ENCODE data around the gene FUT7. TPM values are rescaled to one million over a fixed set of nuclear protein-coding genes. Genes with fewer than 3 reads are reported as not detected.

Gene FUT7
- total RNA-seq, 1 experiment from 2014 or later = not detected

DNA sequence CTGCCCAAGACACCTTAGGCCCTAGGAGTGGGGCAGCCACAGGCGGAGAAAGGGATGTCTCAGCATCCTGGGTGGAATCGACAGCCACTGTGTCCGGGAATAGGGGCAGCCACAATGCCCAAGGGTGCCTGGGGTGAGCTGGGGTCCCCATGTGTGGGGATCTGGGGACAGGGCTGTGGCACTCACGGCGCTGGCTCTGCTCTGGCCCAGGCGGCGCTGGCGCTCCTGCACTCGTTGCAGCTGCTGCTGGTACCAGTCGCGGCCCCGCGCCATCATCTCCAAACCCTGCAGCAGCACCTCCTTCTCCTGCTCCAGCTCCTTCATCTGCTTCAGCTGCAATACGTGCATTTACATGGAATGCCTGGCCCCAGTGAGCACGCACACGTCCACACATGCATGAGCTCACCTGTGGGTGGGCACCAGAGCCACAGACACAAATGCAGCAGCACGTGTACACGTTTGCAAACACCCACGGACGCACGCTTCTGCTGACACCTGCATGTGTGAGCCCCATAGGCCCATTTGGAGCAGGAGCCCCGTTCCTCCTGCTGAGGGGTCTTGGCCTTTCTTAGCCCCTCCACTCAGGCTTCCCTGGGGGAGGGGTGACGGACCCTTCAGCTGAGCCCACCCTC, 33.6 kb upstream of the FUT7 start:
- Histone ChIP-seq H3K27ac (ENCODE audit: low read depth, low read length) (no peak overlapping the region; the same call in 1 of the 2 replicates), H3K4me2 (ENCODE audit: low read length) (no peak overlapping the region), H3K9ac (ENCODE audit: low read length) (no peak overlapping the region), H3K4me3 (replicated peaks in 1 of 2; ENCODE audit: low read depth in 1 of 2, low read length in 2 of 2) (no peak overlapping the region), H3K9me3 (ENCODE audit: control insufficient read depth in 1 of 2, insufficient read depth in 1 of 2, low read depth in 1 of 2, low read length in 2 of 2) (no peaks in the 10 kb centered on the region), H3K27me3 (ENCODE audit: insufficient read depth, low read length) (no peaks in the 10 kb centered on the region), H3K9me2 (ENCODE audit: insufficient read depth) (no peaks in the 10 kb centered on the region), H3K36me3 (ENCODE audit: control insufficient read depth in 1 of 2, insufficient read depth in 2 of 2, low read length in 2 of 2) (peaks cover 2 to 8% of the 10 kb centered on the region in 2 experiments; a peak in 1 of 4 replicates), H4K20me1 (ENCODE audit: insufficient read depth) (no peaks in the 10 kb centered on the region; the same call in 1 of the 2 replicates), H3K79me2 (ENCODE audit: insufficient read depth, low read length) (peaks cover 44% of the 10 kb centered on the region), H2AFZ (ENCODE audit: low read depth, low read length, poor library complexity, severe bottlenecking) (no peak overlapping the region), H3K4me1 (ENCODE audit: control insufficient read depth in 1 of 2, insufficient read depth in 2 of 2, low read length in 2 of 2) (peaks cover 13 to 30% of the 10 kb centered on the region in 2 experiments)
- DNase-seq (ENCODE audit: low read depth, low spot score) (no peak), ATAC-seq (no peak)
- BruUV-seq (replicated peaks) = no TSS peak
- ChIA-PET POLR2A (no interaction called here), RAD21 (ENCODE audit: low non-redundant PET in 1 of 2, low total read pairs in 2 of 2, uncharacterized antibody in 2 of 2, unreplicated experiment in 2 of 2) (no interaction called here), CTCF (interaction anchor here (1.1 to 3.8 kb wide), 3 partner anchors 18 to 116 kb away, joined by 3 to 57 read pairs (median 3); partner anchors contain the start of genes MAN1B1 and NPDC1)
- TF ChIP-seq EZH2 (IDR thresholded peaks at IDR 0.05) (no peak), YY1 (IDR thresholded peaks at IDR 0.05; ENCODE audit: extremely low read depth, insufficient replicate concordance, low read depth, low read length) (no peak), ZFX (IDR thresholded peaks at IDR 0.05) (no peak)
- TF ChIP-seq, protein P1, sequence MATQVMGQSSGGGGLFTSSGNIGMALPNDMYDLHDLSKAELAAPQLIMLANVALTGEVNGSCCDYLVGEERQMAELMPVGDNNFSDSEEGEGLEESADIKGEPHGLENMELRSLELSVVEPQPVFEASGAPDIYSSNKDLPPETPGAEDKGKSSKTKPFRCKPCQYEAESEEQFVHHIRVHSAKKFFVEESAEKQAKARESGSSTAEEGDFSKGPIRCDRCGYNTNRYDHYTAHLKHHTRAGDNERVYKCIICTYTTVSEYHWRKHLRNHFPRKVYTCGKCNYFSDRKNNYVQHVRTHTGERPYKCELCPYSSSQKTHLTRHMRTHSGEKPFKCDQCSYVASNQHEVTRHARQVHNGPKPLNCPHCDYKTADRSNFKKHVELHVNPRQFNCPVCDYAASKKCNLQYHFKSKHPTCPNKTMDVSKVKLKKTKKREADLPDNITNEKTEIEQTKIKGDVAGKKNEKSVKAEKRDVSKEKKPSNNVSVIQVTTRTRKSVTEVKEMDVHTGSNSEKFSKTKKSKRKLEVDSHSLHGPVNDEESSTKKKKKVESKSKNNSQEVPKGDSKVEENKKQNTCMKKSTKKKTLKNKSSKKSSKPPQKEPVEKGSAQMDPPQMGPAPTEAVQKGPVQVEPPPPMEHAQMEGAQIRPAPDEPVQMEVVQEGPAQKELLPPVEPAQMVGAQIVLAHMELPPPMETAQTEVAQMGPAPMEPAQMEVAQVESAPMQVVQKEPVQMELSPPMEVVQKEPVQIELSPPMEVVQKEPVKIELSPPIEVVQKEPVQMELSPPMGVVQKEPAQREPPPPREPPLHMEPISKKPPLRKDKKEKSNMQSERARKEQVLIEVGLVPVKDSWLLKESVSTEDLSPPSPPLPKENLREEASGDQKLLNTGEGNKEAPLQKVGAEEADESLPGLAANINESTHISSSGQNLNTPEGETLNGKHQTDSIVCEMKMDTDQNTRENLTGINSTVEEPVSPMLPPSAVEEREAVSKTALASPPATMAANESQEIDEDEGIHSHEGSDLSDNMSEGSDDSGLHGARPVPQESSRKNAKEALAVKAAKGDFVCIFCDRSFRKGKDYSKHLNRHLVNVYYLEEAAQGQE (IDR thresholded peaks at IDR 0.05; ENCODE audit: low read depth) = no peak
- intact Hi-C loops (cut with micrococcal nuclease) = no loop called here

DNA sequence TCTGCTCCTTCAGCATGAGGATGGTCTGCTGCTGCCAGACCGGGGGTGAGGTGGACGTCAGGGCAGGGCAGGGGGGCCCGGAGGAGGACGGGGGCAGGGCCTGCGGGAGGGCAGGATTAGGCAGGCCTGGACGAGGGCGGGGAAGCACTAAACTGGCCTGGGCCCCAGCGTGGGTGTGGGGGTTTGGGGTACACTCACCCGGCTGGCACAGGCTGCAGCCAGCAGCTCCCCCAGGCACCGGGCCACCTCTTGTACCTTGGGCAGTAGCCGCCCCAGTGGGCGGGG, 32.9 kb upstream of the FUT7 start:
- ATAC-seq = no peak
- H3K79me2 ChIP-seq (ENCODE audit: insufficient read depth, low read length) = peaks cover 43% of the 10 kb centered on the region
- POLR2A ChIA-PET = no interaction called here
- no peaks in the 10 kb centered on the region; the same call in 1 of the 2 replicates for H4K20me1 ChIP-seq (ENCODE audit: insufficient read depth)
- intact Hi-C loops (cut with micrococcal nuclease) = loop anchor here (1.0 kb wide), 1 partner anchor 15 kb away; no protein-coding TSS in a partner anchor
- no peak overlapping the region for H3K27ac ChIP-seq (ENCODE audit: low read depth, low read length)
- CTCF ChIA-PET = interaction anchor here (1.9 kb wide), 1 partner anchor 12 kb away, joined by 5 read pairs; no protein-coding TSS in a partner anchor
- no peak overlapping the region for H3K9ac ChIP-seq (ENCODE audit: low read length)
- no peak overlapping the region for H3K4me3 ChIP-seq (replicated peaks in 1 of 2; ENCODE audit: low read depth in 1 of 2, low read length in 2 of 2)
- no peaks in the 10 kb centered on the region for H3K27me3 ChIP-seq (ENCODE audit: insufficient read depth, low read length)
- no peak overlapping the region for H2AFZ ChIP-seq (ENCODE audit: low read depth, low read length, poor library complexity, severe bottlenecking)
- RAD21 ChIA-PET (ENCODE audit: low non-redundant PET in 1 of 2, low total read pairs in 2 of 2, uncharacterized antibody in 2 of 2, unreplicated experiment in 2 of 2) = no interaction called here
- H3K4me1 ChIP-seq (ENCODE audit: control insufficient read depth in 1 of 2, insufficient read depth in 2 of 2, low read length in 2 of 2) = peaks cover 13 to 30% of the 10 kb centered on the region in 2 experiments
- peaks cover 2 to 8% of the 10 kb centered on the region in 2 experiments; a peak in 1 of 4 replicates for H3K36me3 ChIP-seq (ENCODE audit: control insufficient read depth in 1 of 2, insufficient read depth in 2 of 2, low read length in 2 of 2)
- H3K4me2 ChIP-seq (ENCODE audit: low read length) = no peak overlapping the region
- H3K9me3 ChIP-seq (ENCODE audit: control insufficient read depth in 1 of 2, insufficient read depth in 1 of 2, low read depth in 1 of 2, low read length in 2 of 2) = no peaks in the 10 kb centered on the region
- H3K9me2 ChIP-seq (ENCODE audit: insufficient read depth) = no peaks in the 10 kb centered on the region
- BruUV-seq (replicated peaks) = no TSS peak
- DNase-seq (ENCODE audit: low read depth, low spot score) = no peak
- TF ChIP-seq ZNF274 (IDR thresholded peaks at IDR 0.05; ENCODE audit: low read depth, low read length) = no peak
- TF ChIP-seq, protein P2, sequence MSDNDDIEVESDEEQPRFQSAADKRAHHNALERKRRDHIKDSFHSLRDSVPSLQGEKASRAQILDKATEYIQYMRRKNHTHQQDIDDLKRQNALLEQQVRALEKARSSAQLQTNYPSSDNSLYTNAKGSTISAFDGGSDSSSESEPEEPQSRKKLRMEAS (IDR thresholded peaks at IDR 0.05) = no peak
- TF ChIP-seq CBX3 (IDR thresholded peaks at IDR 0.05; ENCODE audit: low read depth) = no peak
- TF ChIP-seq JUND (IDR thresholded peaks at IDR 0.05) = no peak
- TF ChIP-seq TCF7L2 (IDR thresholded peaks at IDR 0.05; ENCODE audit: borderline replicate concordance, extremely low read depth, insufficient read depth, insufficient read length) = no peak
- no peak for TF ChIP-seq FOSL1 (IDR thresholded peaks at IDR 0.05; ENCODE audit: low read depth)
- TF ChIP-seq ELF1 (IDR thresholded peaks at IDR 0.05; ENCODE audit: borderline replicate concordance, low read depth) = no peak
- TF ChIP-seq, protein P3, sequence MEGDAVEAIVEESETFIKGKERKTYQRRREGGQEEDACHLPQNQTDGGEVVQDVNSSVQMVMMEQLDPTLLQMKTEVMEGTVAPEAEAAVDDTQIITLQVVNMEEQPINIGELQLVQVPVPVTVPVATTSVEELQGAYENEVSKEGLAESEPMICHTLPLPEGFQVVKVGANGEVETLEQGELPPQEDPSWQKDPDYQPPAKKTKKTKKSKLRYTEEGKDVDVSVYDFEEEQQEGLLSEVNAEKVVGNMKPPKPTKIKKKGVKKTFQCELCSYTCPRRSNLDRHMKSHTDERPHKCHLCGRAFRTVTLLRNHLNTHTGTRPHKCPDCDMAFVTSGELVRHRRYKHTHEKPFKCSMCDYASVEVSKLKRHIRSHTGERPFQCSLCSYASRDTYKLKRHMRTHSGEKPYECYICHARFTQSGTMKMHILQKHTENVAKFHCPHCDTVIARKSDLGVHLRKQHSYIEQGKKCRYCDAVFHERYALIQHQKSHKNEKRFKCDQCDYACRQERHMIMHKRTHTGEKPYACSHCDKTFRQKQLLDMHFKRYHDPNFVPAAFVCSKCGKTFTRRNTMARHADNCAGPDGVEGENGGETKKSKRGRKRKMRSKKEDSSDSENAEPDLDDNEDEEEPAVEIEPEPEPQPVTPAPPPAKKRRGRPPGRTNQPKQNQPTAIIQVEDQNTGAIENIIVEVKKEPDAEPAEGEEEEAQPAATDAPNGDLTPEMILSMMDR (IDR thresholded peaks at IDR 0.05 in 2 of 3, conservative IDR thresholded peaks at IDR 0.05 in 1 of 3; ENCODE audit: borderline replicate concordance in 1 of 3, insufficient read depth in 1 of 3, low read depth in 2 of 3, low read length in 2 of 3) = no peak
- TF ChIP-seq CEBPB (IDR thresholded peaks at IDR 0.05; ENCODE audit: low read depth) = no peak
- no peak for TF ChIP-seq YY1 (IDR thresholded peaks at IDR 0.05; ENCODE audit: extremely low read depth, insufficient replicate concordance, low read depth, low read length)
- TF ChIP-seq ZFX (IDR thresholded peaks at IDR 0.05) = no peak
- TF ChIP-seq RAD21 (IDR thresholded peaks at IDR 0.05; ENCODE audit: low read depth) = no peak
